H1 (cell line): ENCODE measurements around the gene ARL6IP6. TPM values are rescaled to one million over a fixed set of nuclear protein-coding genes. Genes with fewer than 3 reads are reported as not detected.

Experiments used
- CTCF ChIA-PET: fragments of 300-600 bp; sonication (Branson Sonifier 250); formaldehyde crosslinking; loops from one replicate; lab custom pipeline; 2021; ENCODE audit not compliant: partially characterized antibody; lab: Charles Lee
- POLR2A ChIA-PET: fragments of 300-600 bp; sonication (Branson Sonifier 250); formaldehyde crosslinking; loops from one replicate; lab custom pipeline; 2021; ENCODE audit warnings: inconsistent platforms; ENCODE audit not compliant: partially characterized antibody; lab: Charles Lee
- DNase-seq, 2 experiments: peaks; one replicate each; pipeline versions ENCODE4 v3.0.0 to v3.0.0-alpha.2; 2010 to 2022; ENCODE audit warnings: low spot score in 2 of 2, low read depth in 1 of 2, mixed read lengths in 1 of 2
- FAIRE-seq: peaks from 2 replicates; lab custom pipeline; 2011; peaks lifted over from hg19 to GRCh38; lab: Jason Lieb, UNC
- H2AFZ ChIP-seq: 2 replicates; pipeline ENCODE4 v1.8.1; 2012; ENCODE audit warnings: low read length, inconsistent platforms
- H2AK5ac ChIP-seq: 2 replicates; pipeline ENCODE4 v1.6.1; 2013; ENCODE audit warnings: low read depth, low read length
- H2BK120ac ChIP-seq: replicated peaks from 2 replicates; pipeline ENCODE3; 2013; ENCODE audit warnings: low read depth, low read length, inconsistent platforms
- H2BK12ac ChIP-seq: 2 replicates; pipeline ENCODE4 v1.6.1; 2013; ENCODE audit warnings: low read depth, low read length
- H2BK15ac ChIP-seq: 2 replicates; pipeline ENCODE4 v1.6.1; 2013; ENCODE audit warnings: low read length
- H2BK20ac ChIP-seq: 2 replicates; pipeline ENCODE4 v1.6.1; 2013; ENCODE audit warnings: low read length
- H2BK5ac ChIP-seq: 2 replicates; pipeline ENCODE4 v1.6.1; 2013; ENCODE audit warnings: low read depth, low read length
- H3K14ac ChIP-seq: 2 replicates; pipeline ENCODE4 v1.6.1; 2013; ENCODE audit warnings: inconsistent platforms; ENCODE audit not compliant: insufficient read length
- H3K18ac ChIP-seq: 2 replicates; pipeline ENCODE4 v1.6.1; 2013; ENCODE audit warnings: low read length; ENCODE audit errors: extremely low read depth
- H3K23ac ChIP-seq: 2 replicates; pipeline ENCODE4 v1.6.1; 2013; ENCODE audit warnings: inconsistent platforms; ENCODE audit not compliant: insufficient read length
- H3K23me2 ChIP-seq: 2 replicates; pipeline ENCODE4 v1.6.1; 2013; ENCODE audit warnings: low read depth, low read length
- H3K27ac ChIP-seq: 2 replicates; pipeline ENCODE4 v1.6.1; 2011; ENCODE audit warnings: low read depth, low read length, inconsistent platforms
- H3K27me3 ChIP-seq, 4 experiments: replicated peaks in 1 of 4; 1 replicate in 1 of 4; 2 replicates in 3 of 4; pipeline versions ENCODE4 v1.6.1 to v1.8.1; 2011 to 2013; ENCODE audit warnings: low read length in 3 of 4, mild to moderate bottlenecking in 3 of 4, inconsistent platforms in 2 of 4, mixed read lengths in 2 of 4, moderate library complexity in 1 of 4; ENCODE audit not compliant: control insufficient read depth in 3 of 4, insufficient read depth in 3 of 4; ENCODE audit errors: extremely low read depth in 1 of 4
- H3K36me3 ChIP-seq, 4 experiments: 2 replicates each; pipeline versions ENCODE4 v1.6.1 to v1.8.1; 2011 to 2013; ENCODE audit warnings: mild to moderate bottlenecking in 4 of 4, low read length in 3 of 4, moderate library complexity in 2 of 4, control low read depth in 1 of 4, inconsistent platforms in 1 of 4; ENCODE audit not compliant: insufficient read depth in 4 of 4, control insufficient read depth in 2 of 4
- H3K4ac ChIP-seq: replicated peaks from 2 replicates; pipeline ENCODE3; 2013; ENCODE audit warnings: low read length, low read depth, mixed read lengths, inconsistent platforms; ENCODE audit not compliant: insufficient read length
- H3K4me1 ChIP-seq, 4 experiments: replicated peaks in 1 of 4; 1 replicate in 1 of 4; 2 replicates in 3 of 4; pipeline versions ENCODE4 v1.6.1 to v1.8.1; 2011 to 2013; ENCODE audit warnings: low read length in 3 of 4, inconsistent platforms in 2 of 4, mixed read lengths in 1 of 4; ENCODE audit not compliant: insufficient read depth in 4 of 4, control insufficient read depth in 3 of 4
- H3K4me2 ChIP-seq, 2 experiments: 2 replicates each; pipeline versions ENCODE4 v1.6.1 to v1.8.1; 2011 to 2013; ENCODE audit warnings: low read depth in 2 of 2, low read length in 2 of 2, control low read depth in 1 of 2, inconsistent platforms in 1 of 2, mild to moderate bottlenecking in 1 of 2; ENCODE audit not compliant: insufficient read depth in 1 of 2
- H3K4me3 ChIP-seq, 4 experiments: fragments of 200-600, 300-600 bp in 1 of 4; sonication (generic), shearing (Covaris generic), sonication (Bioruptor Twin) in 1 of 4; 2 replicates each; pipeline versions ENCODE4 v1.5.1 to v1.8.1; 2011 to 2016; ENCODE audit warnings: low read length in 4 of 4, low read depth in 3 of 4, control low read depth in 2 of 4, inconsistent platforms in 2 of 4, mild to moderate bottlenecking in 2 of 4, mixed read lengths in 1 of 4, moderate library complexity in 1 of 4; ENCODE audit not compliant: insufficient read depth in 2 of 4; ENCODE audit errors: extremely low read depth in 1 of 4
- H3K56ac ChIP-seq: replicated peaks from 2 replicates; pipeline ENCODE3; 2013; ENCODE audit warnings: low read depth, mild to moderate bottlenecking, mixed read lengths, low read length, inconsistent platforms; ENCODE audit not compliant: insufficient read length
- H3K79me1 ChIP-seq: 2 replicates; pipeline ENCODE4 v1.6.1; 2013; ENCODE audit warnings: low read depth, low read length, control low read depth
- H3K79me2 ChIP-seq, 2 experiments: 2 replicates each; pipeline versions ENCODE4 v1.6.1 to v1.8.1; 2012 to 2013; ENCODE audit warnings: low read length in 2 of 2, mild to moderate bottlenecking in 2 of 2, inconsistent platforms in 1 of 2; ENCODE audit not compliant: insufficient read depth in 2 of 2, control insufficient read depth in 1 of 2
- H3K9ac ChIP-seq, 4 experiments: replicated peaks in 1 of 4; 1 replicate in 1 of 4; 2 replicates in 3 of 4; pipeline versions ENCODE4 v1.6.1 to v1.8.1; 2011 to 2013; ENCODE audit warnings: low read depth in 3 of 4, low read length in 3 of 4, control low read depth in 2 of 4, mild to moderate bottlenecking in 2 of 4, moderate library complexity in 2 of 4, inconsistent platforms in 1 of 4; ENCODE audit errors: extremely low read depth in 1 of 4
- H3K9me3 ChIP-seq, 2 experiments: 2 replicates each; pipeline versions ENCODE4 v1.6.1 to v1.8.1; 2012 to 2013; ENCODE audit warnings: mild to moderate bottlenecking in 2 of 2, moderate library complexity in 2 of 2, control low read depth in 1 of 2, inconsistent platforms in 1 of 2, low read depth in 1 of 2, low read length in 1 of 2, mixed read lengths in 1 of 2; ENCODE audit not compliant: insufficient read depth in 2 of 2
- H4K20me1 ChIP-seq, 2 experiments: replicated peaks in 1 of 2; 2 replicates each; pipeline versions ENCODE3 to v1.8.1; 2011 to 2013; ENCODE audit warnings: inconsistent platforms in 2 of 2, low read length in 2 of 2, mild to moderate bottlenecking in 1 of 2; ENCODE audit not compliant: insufficient read depth in 2 of 2, control insufficient read depth in 1 of 2
- H4K5ac ChIP-seq: 2 replicates; pipeline ENCODE4 v1.6.1; 2013; ENCODE audit warnings: low read length, low read depth, mixed read lengths, inconsistent platforms; ENCODE audit not compliant: insufficient read length
- H4K8ac ChIP-seq: 2 replicates; pipeline ENCODE4 v1.8.0; 2013; ENCODE audit warnings: mild to moderate bottlenecking, moderate library complexity, low read length, inconsistent platforms; ENCODE audit not compliant: insufficient read depth; ENCODE audit errors: extremely low read depth
- H4K91ac ChIP-seq: replicated peaks from 2 replicates; pipeline ENCODE3; 2013; ENCODE audit warnings: low read length, mixed read lengths, inconsistent platforms; ENCODE audit not compliant: insufficient read length
- CEBPB ChIP-seq: IDR thresholded peaks from 2 replicates; pipeline ENCODE4 v1.6.1; 2012; ENCODE audit warnings: low read depth, low read length
- CTCF ChIP-seq, 3 experiments: IDR thresholded peaks; 1 replicate in 2 of 3; 2 replicates in 1 of 3; pipeline versions ENCODE4 v1.5.1 to v1.6.1; 2011; ENCODE audit warnings: low read length in 3 of 3, mild to moderate bottlenecking in 3 of 3, inconsistent platforms in 2 of 3, low read depth in 1 of 3, moderate library complexity in 1 of 3; ENCODE audit not compliant: insufficient read depth in 1 of 3; ENCODE audit errors: control extremely low read depth in 1 of 3
- GTF2F1 ChIP-seq: IDR thresholded peaks from 2 replicates; pipeline ENCODE4 v1.6.1; 2012; ENCODE audit warnings: low read depth, low read length, improper control_type of control experiment, borderline replicate concordance
- NANOG ChIP-seq: IDR thresholded peaks from 2 replicates; pipeline ENCODE4 v1.6.1; 2011; ENCODE audit warnings: low read length, low read depth, mild to moderate bottlenecking, inconsistent platforms; ENCODE audit not compliant: insufficient read depth, poor library complexity, severe bottlenecking
- POLR2A ChIP-seq, 2 experiments: IDR thresholded peaks; 1 replicate in 1 of 2; 2 replicates in 1 of 2; pipeline ENCODE4 v1.6.1; 2011; ENCODE audit warnings: low read depth in 2 of 2, low read length in 2 of 2, mild to moderate bottlenecking in 2 of 2; ENCODE audit errors: control extremely low read depth in 1 of 2
- SIN3A ChIP-seq, 2 experiments: IDR thresholded peaks in 1 of 2; conservative IDR thresholded peaks in 1 of 2; 2 replicates each; pipeline ENCODE4 v1.6.1; 2011 to 2012; ENCODE audit warnings: low read length in 2 of 2, improper control_type of control experiment in 1 of 2, low read depth in 1 of 2, mild to moderate bottlenecking in 1 of 2
- SP2 ChIP-seq: IDR thresholded peaks from 2 replicates; pipeline ENCODE4 v1.6.1; 2012; ENCODE audit warnings: mild to moderate bottlenecking, low read length, inconsistent platforms
- WGBS, 2 experiments: shearing (Covaris generic) in 1 of 2; methylation state at CpG; one replicate each; pipeline versions ENCODE4 v1.1.6 to v1.1.7; 2013 to 2015; ENCODE audit warnings: low lambda C conversion rate in 2 of 2, mixed read lengths in 2 of 2, inconsistent platforms in 1 of 2, low coverage in 1 of 2, missing lambda C conversion rate in 1 of 2; ENCODE audit not compliant: insufficient replicate concordance in 2 of 2, insufficient coverage in 1 of 2, insufficient read length in 1 of 2; ENCODE audit errors: extremely low coverage in 1 of 2, missing lambda C conversion rate in 1 of 2; 5-methylcytosine and 5-hydroxymethylcytosine counted together
- polyA plus RNA-seq, 7 experiments: library from polyadenylated mRNA; depleted of rRNA in 3 of 7; stranded (reverse) in 5 of 7; unstranded in 2 of 7; fragments of >200 nt in 5 of 7; fragments of 200-250 nt in 2 of 7; gene quantifications; 1 replicate in 5 of 7; 2 replicates in 1 of 7; 4 replicates in 1 of 7; pipeline versions ENCODE4 v1.2.1 to v1.2.3, GENCODE V29; 2011 to 2013; ENCODE audit warnings: missing spikeins in 2 of 7, mixed read lengths in 2 of 7
- total RNA-seq: library from RNA; stranded (reverse); fragmentation: NEBNext Ultra II Directional; extraction: Animal tissue kit (Norgen Biotek cat#: 25700); gene quantifications from 2 replicates; pipeline ENCODE4 v1.2.1, GENCODE V29; 2021

The ARL6IP6 gene
- total and polyA plus RNA-seq, 2 of the 8 experiments (the other 6 are each of a cell fraction or from before 2014, with no cell fraction given): 47.3 to 92.9 TPM

- Histone ChIP-seq H2BK15ac (peak within 1 kb of the TSS; percentile 99; the same call in 1 of the 2 replicates), H4K8ac (peak within 1 kb of the TSS; percentile 100), H3K27me3 (no peaks in the 10 kb centered on the region), H3K79me2 (peaks cover 30 to 84% of the 10 kb centered on the region in 2 experiments), H2AFZ (peak within 1 kb of the TSS; percentile 82), H2BK20ac (peak within 1 kb of the TSS; percentile 57; the same call in 1 of the 2 replicates), H3K9ac (peak within 1 kb of the TSS; percentile 97 to 99 (median 99)), H3K9me3 (no peaks in the 10 kb centered on the region), H4K91ac (peak within 1 kb of the TSS; percentile 99), H2BK12ac (peak within 1 kb of the TSS; percentile 93), H3K14ac (no peak within 1 kb of the TSS), H3K4ac (peak within 1 kb of the TSS; percentile 92), H3K23ac (no peak within 1 kb of the TSS), H3K4me1 (peaks cover 0 to 7% (median 2%) of the 10 kb centered on the region in 4 experiments; a peak in 2 of 7 replicates), H3K56ac (peak within 1 kb of the TSS; percentile 95), H3K23me2 (peaks cover 5% of the 10 kb centered on the region; the same call in 1 of the 2 replicates), H4K20me1 (peaks cover 2 to 17% of the 10 kb centered on the region in 2 experiments), H3K36me3 (peaks cover 6 to 40% (median 8%) of the 10 kb centered on the region in 4 experiments; a peak in 6 of 8 replicates), H2AK5ac (peak within 1 kb of the TSS; percentile 89; the same call in 1 of the 2 replicates), H3K18ac (peak within 1 kb of the TSS; percentile 100), H2BK120ac (peak within 1 kb of the TSS; percentile 98), H3K4me3 (peak within 1 kb of the TSS; percentile 92 to 98 (median 96)), H3K27ac (peak within 1 kb of the TSS; percentile 100), H4K5ac (peak within 1 kb of the TSS; percentile 100), H2BK5ac (peak within 1 kb of the TSS; percentile 99), H3K4me2 (peak within 1 kb of the TSS; percentile 58 to 69), H3K79me1 (no peaks in the 10 kb centered on the region)
- 1% methylated on average over 40 of the region's 71 CpGs; no CpG with 5 or more reads in 1 of the 2 experiments for WGBS, 2 experiments
- peak; percentile 95 to 98 for DNase-seq
- ChIA-PET POLR2A (interaction anchor here (0.6 to 4.2 kb wide), 22 partner anchors 9 to 760 kb away, joined by 3 to 68 read pairs (median 4); partner anchors contain the start of gene FMNL2), CTCF (interaction anchor here (1.2 to 4.3 kb wide), 6 partner anchors 9 to 82 kb away, joined by 3 to 52 read pairs (median 8); no protein-coding TSS in a partner anchor)
- FAIRE-seq: peak; percentile 45
- TF ChIP-seq CEBPB (no peak), NANOG (no peak), POLR2A (IDR thresholded peaks at IDR 0.05; ENCODE audit: control extremely low read depth in 1 of 2, low read depth in 2 of 2, low read length in 2 of 2) (peak; percentile 81 to 83), SIN3A (conservative IDR thresholded peaks at IDR 0.05 in 1 of 2, IDR thresholded peaks at IDR 0.05 in 1 of 2; ENCODE audit: low read depth in 1 of 2, low read length in 2 of 2) (peak in 1 of 2 experiments; percentile 40; a peak in 2 of 4 replicates), CTCF (IDR thresholded peaks at IDR 0.05; ENCODE audit: control extremely low read depth in 1 of 3, insufficient read depth in 1 of 3, low read depth in 1 of 3, low read length in 3 of 3) (peak in 1 of 3 experiments; percentile 12; a peak in 1 of 4 replicates), SP2 (peak; percentile 76), GTF2F1 (0 out of 2 replicates have a peak, but pooled peaks have one; percentile 58)
Measured at GRCh38 chr2:152717228-152718075, 968 bp upstream of the ARL6IP6 start, which contains the start of gene PRPF40A. PRPF40A (minus strand) TSS chr2:152717461; CDS start chr2:152717439, 22 bp downstream.
